OCI-LY1 (cell line): Measurements from ENCODE around the gene NATD1.
A peak's percentile ranks its signal among the peaks of the same experiment; 100 is the strongest.

Experiments
- H2AFZ ChIP-seq: fragments of 200-600 bp; sonication (generic), shearing (Covaris generic); 2 replicates; pipeline ENCODE4 v1.6.0; 2014; ENCODE audit warnings: antibody characterized with exemption, mild to moderate bottlenecking, low read length
- H3F3A ChIP-seq: fragments of 200-600 bp; sonication (generic), shearing (Covaris generic); 2 replicates; pipeline ENCODE4 v1.6.0; 2014; ENCODE audit warnings: mild to moderate bottlenecking, antibody characterized with exemption, low read length, moderate library complexity; ENCODE audit not compliant: insufficient read depth
- H3K27ac ChIP-seq: fragments of 200-600 bp; sonication (generic); 2 replicates; pipeline ENCODE4 v1.5.1; 2014; ENCODE audit warnings: low read length, mixed run types, mild to moderate bottlenecking, low read depth; ENCODE audit not compliant: poor library complexity, severe bottlenecking
- H3K27me3 ChIP-seq: fragments of 200-600 bp; sonication (generic); 2 replicates; pipeline ENCODE4 v1.6.0; 2014; ENCODE audit warnings: antibody characterized with exemption, mild to moderate bottlenecking, low read length, moderate library complexity; ENCODE audit not compliant: insufficient read depth
- H3K36me3 ChIP-seq: fragments of 200-600 bp; sonication (generic); 2 replicates; pipeline ENCODE4 v1.6.1; 2014; ENCODE audit warnings: mild to moderate bottlenecking, antibody characterized with exemption, low read length, moderate library complexity, mixed read lengths; ENCODE audit not compliant: insufficient read depth
- H3K4me1 ChIP-seq: fragments of 200-600 bp; sonication (generic); 2 replicates; pipeline ENCODE4 v1.5.1; 2014; ENCODE audit warnings: mild to moderate bottlenecking, low read length, moderate library complexity; ENCODE audit not compliant: insufficient read depth, severe bottlenecking
- H3K4me2 ChIP-seq: fragments of 200-600 bp; sonication (generic), shearing (Covaris generic); 2 replicates; pipeline ENCODE4 v1.6.1; 2014; ENCODE audit warnings: low read length
- H3K4me3 ChIP-seq: fragments of 200-600 bp; sonication (generic); 2 replicates; pipeline ENCODE4 v1.5.1; 2014; ENCODE audit warnings: low read length, low read depth, mild to moderate bottlenecking, mixed read lengths; ENCODE audit not compliant: poor library complexity, severe bottlenecking
- H3K79me2 ChIP-seq: fragments of 200-600 bp; shearing (Covaris generic); 2 replicates; pipeline ENCODE4 v1.6.1; 2016; ENCODE audit warnings: mixed run types, low read length, mixed read lengths; ENCODE audit not compliant: insufficient read depth
- H3K9ac ChIP-seq: fragments of 200-600 bp; sonication (generic), shearing (Covaris generic); 2 replicates; pipeline ENCODE4 v1.6.1; 2014; ENCODE audit warnings: mild to moderate bottlenecking, low read length, mixed read lengths
- H3K9me2 ChIP-seq: fragments of 200-600 bp; sonication (generic), shearing (Covaris generic); 2 replicates; pipeline ENCODE4 v1.6.1; 2014; ENCODE audit warnings: low read depth, mild to moderate bottlenecking, low read length, mixed read lengths
- H3K9me3 ChIP-seq: fragments of 200-600 bp; shearing (Covaris generic); 2 replicates; pipeline ENCODE4 v1.6.1; 2014; ENCODE audit warnings: low read length, mixed read lengths
- H4K20me1 ChIP-seq: fragments of 200-600 bp; sonication (generic), shearing (Covaris generic); 2 replicates; pipeline ENCODE4 v1.6.0; 2016; ENCODE audit warnings: mild to moderate bottlenecking, low read length; ENCODE audit not compliant: insufficient read depth
- EZH2 ChIP-seq: fragments of 200-600 bp; sonication (generic), shearing (Covaris generic); IDR thresholded peaks from 2 replicates; pipeline ENCODE4 v1.8.0; 2017; ENCODE audit warnings: borderline replicate concordance, mixed run types, mild to moderate bottlenecking, antibody characterized with exemption, low read length, moderate library complexity, mixed read lengths
- TF ChIP-seq, protein P1 (sequence below): fragments of 200-600 bp; sonication (generic), shearing (Covaris generic); IDR thresholded peaks from 2 replicates; pipeline ENCODE4 v1.5.1; 2017; ENCODE audit warnings: mild to moderate bottlenecking, antibody characterized with exemption, low read length, moderate library complexity, mixed read lengths

The NATD1 gene

DNA sequence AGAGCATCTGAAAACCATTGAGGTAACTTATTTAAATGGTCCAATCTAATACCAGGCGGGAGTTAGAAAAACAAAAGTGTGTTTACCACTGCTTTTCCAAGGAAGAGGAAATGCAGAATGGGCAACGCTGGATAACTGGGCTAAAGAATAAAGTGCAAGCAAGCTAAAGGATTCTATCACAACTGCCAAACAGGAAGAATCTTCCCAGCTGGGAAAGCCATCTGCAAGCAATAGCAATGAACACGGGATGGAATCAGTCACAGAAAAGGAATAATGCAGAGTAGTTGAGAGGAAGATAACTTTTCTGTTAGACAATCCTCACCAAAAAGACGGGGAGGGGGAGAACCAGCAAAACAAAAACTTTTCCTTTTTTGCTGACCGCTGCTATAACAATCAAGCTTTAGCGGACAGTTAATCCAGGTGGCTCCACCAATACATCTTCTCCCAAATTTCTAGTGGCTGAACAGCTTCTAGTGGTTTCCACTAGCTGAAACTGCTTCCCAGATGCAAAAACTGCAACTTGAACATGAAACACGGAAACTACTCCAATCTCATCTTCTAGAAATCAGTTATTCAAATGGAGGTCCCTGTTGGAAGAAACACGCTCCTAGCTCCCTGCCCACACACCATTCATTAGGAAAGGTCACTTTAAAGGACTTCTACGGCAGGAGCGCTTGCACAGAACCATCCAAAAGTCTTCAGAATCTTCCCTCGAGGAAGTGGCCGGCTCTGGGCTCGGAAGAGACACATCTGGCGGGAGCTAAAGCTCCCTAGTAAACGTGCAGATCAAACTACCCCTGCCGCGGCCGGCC is 40.2 kb downstream of the NATD1 start:
- Histone ChIP-seq H3K9me2 (no peaks in the 10 kb centered on the region), H3K36me3 (peaks cover 51% of the 10 kb centered on the region; the same call in 1 of the 2 replicates), H3K4me2 (peak overlapping the region; percentile 99), H3F3A (no peaks in the 10 kb centered on the region), H3K9ac (peak overlapping the region; percentile 100), H3K27ac (peak overlapping the region; percentile 78), H3K4me3 (peak overlapping the region; percentile 99), H3K4me1 (peaks cover 48% of the 10 kb centered on the region), H3K9me3 (no peaks in the 10 kb centered on the region), H4K20me1 (no peaks in the 10 kb centered on the region), H3K79me2 (peaks cover 58% of the 10 kb centered on the region), H3K27me3 (no peaks in the 10 kb centered on the region), H2AFZ (no peak overlapping the region)
- TF ChIP-seq, protein P1, sequence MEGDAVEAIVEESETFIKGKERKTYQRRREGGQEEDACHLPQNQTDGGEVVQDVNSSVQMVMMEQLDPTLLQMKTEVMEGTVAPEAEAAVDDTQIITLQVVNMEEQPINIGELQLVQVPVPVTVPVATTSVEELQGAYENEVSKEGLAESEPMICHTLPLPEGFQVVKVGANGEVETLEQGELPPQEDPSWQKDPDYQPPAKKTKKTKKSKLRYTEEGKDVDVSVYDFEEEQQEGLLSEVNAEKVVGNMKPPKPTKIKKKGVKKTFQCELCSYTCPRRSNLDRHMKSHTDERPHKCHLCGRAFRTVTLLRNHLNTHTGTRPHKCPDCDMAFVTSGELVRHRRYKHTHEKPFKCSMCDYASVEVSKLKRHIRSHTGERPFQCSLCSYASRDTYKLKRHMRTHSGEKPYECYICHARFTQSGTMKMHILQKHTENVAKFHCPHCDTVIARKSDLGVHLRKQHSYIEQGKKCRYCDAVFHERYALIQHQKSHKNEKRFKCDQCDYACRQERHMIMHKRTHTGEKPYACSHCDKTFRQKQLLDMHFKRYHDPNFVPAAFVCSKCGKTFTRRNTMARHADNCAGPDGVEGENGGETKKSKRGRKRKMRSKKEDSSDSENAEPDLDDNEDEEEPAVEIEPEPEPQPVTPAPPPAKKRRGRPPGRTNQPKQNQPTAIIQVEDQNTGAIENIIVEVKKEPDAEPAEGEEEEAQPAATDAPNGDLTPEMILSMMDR = no peak
- TF ChIP-seq EZH2 = no peak

DNA sequence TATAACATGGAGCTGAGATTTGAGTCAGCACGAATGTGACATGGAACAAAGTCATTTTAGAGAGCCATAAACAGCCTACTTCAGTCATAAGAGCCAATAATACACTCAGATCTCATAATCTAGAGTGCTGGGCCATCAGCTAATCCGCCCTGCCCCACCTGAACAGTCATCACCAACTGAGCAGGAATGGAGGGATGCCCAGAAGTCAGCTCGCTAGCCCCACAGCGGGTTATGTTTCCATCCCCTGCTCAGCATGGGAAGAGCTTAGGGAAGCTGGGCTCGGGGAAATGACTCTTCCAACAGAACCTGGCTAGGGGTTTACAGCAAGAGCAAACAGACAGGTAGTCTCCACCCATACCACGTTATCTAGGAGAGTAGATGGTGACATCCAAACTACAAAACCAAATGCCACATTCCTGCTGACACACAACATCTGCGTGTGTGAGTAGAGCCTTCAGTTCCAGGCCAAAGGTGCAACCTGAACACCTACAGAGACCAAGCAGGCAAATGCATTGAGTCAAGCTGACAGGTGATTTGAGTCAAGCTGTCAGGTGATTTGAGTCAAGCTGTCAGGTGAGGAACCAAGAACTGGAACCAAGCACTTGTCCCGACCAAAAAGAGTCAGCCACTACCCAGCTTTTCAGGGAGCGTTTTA is 41.3 kb downstream of the NATD1 start:
- peaks cover 48% of the 10 kb centered on the region for H3K4me1 ChIP-seq
- TF ChIP-seq EZH2 = no peak
- TF ChIP-seq, protein P1 = no peak
- no peaks in the 10 kb centered on the region for H3F3A ChIP-seq
- peaks cover 47% of the 10 kb centered on the region; the same call in 1 of the 2 replicates for H3K36me3 ChIP-seq
- H3K9ac ChIP-seq = peak overlapping the region; percentile 100; the same call in 1 of the 2 replicates
- H4K20me1 ChIP-seq = no peaks in the 10 kb centered on the region
- peaks cover 63% of the 10 kb centered on the region for H3K79me2 ChIP-seq
- no peaks in the 10 kb centered on the region for H3K9me2 ChIP-seq
- peak overlapping the region; percentile 34 for H3K27ac ChIP-seq
- no peak overlapping the region for H2AFZ ChIP-seq
- no peaks in the 10 kb centered on the region for H3K27me3 ChIP-seq
- H3K4me2 ChIP-seq = peak overlapping the region; percentile 99
- H3K4me3 ChIP-seq = peak overlapping the region; percentile 99
- no peaks in the 10 kb centered on the region for H3K9me3 ChIP-seq

DNA sequence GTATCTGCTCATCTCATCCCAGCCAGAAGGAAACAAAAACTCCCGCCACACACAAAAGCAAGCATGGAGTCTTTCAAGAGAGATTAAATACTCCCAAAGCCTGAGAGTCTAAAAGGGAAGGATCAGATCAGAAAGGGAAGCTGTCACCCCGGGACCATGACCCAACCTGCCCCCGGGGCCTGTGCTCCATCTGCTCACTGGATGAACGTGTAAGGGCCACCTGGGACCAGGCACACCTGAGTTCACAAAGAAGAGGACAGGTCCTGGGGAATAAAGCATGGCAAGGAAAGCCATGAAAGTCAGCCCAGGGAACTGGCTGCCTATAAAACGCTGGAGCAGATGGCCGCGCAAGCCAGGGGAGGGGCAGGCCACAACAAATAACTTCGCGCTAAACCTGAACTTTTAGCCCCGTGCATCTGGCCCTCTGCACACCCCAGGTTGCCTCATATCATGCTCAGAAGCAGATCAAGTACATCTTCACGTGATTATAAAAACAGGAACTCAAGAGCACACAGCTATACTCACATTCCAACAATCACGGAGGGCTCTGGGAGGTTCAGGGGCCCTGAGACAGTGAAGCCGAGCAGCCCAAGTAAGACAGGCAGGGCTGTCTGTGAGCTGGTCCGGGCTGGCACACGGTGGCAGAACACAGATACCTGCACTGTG is 42.7 kb downstream of the NATD1 start:
- Histone ChIP-seq H3F3A (no peaks in the 10 kb centered on the region), H3K79me2 (peaks cover 77% of the 10 kb centered on the region), H3K4me1 (peaks cover 40% of the 10 kb centered on the region), H3K4me3 (no peak overlapping the region), H3K9ac (no peak overlapping the region; the same call in 1 of the 2 replicates), H2AFZ (no peak overlapping the region), H4K20me1 (no peaks in the 10 kb centered on the region), H3K27me3 (no peaks in the 10 kb centered on the region), H3K27ac (peak overlapping the region; percentile 34), H3K4me2 (peak overlapping the region; percentile 25; the same call in 1 of the 2 replicates), H3K9me3 (no peaks in the 10 kb centered on the region), H3K9me2 (no peaks in the 10 kb centered on the region), H3K36me3 (peaks cover 53% of the 10 kb centered on the region; the same call in 1 of the 2 replicates)
- TF ChIP-seq, protein P1 = no peak
- no peak for TF ChIP-seq EZH2
